OCI-LY1 (cell line): Measurements from ENCODE around the gene PDGFRB.

Experiments
- H2AFZ ChIP-seq: fragments of 200-600 bp; sonication (generic), shearing (Covaris generic); 2 replicates; pipeline ENCODE4 v1.6.0; 2014; ENCODE audit warnings: antibody characterized with exemption, mild to moderate bottlenecking, low read length
- H3F3A ChIP-seq: fragments of 200-600 bp; sonication (generic), shearing (Covaris generic); 2 replicates; pipeline ENCODE4 v1.6.0; 2014; ENCODE audit warnings: mild to moderate bottlenecking, antibody characterized with exemption, low read length, moderate library complexity; ENCODE audit not compliant: insufficient read depth
- H3K27ac ChIP-seq: fragments of 200-600 bp; sonication (generic); 2 replicates; pipeline ENCODE4 v1.5.1; 2014; ENCODE audit warnings: low read length, mixed run types, mild to moderate bottlenecking, low read depth; ENCODE audit not compliant: poor library complexity, severe bottlenecking
- H3K27me3 ChIP-seq: fragments of 200-600 bp; sonication (generic); 2 replicates; pipeline ENCODE4 v1.6.0; 2014; ENCODE audit warnings: antibody characterized with exemption, mild to moderate bottlenecking, low read length, moderate library complexity; ENCODE audit not compliant: insufficient read depth
- H3K36me3 ChIP-seq: fragments of 200-600 bp; sonication (generic); 2 replicates; pipeline ENCODE4 v1.6.1; 2014; ENCODE audit warnings: mild to moderate bottlenecking, antibody characterized with exemption, low read length, moderate library complexity, mixed read lengths; ENCODE audit not compliant: insufficient read depth
- H3K4me1 ChIP-seq: fragments of 200-600 bp; sonication (generic); 2 replicates; pipeline ENCODE4 v1.5.1; 2014; ENCODE audit warnings: mild to moderate bottlenecking, low read length, moderate library complexity; ENCODE audit not compliant: insufficient read depth, severe bottlenecking
- H3K4me2 ChIP-seq: fragments of 200-600 bp; sonication (generic), shearing (Covaris generic); 2 replicates; pipeline ENCODE4 v1.6.1; 2014; ENCODE audit warnings: low read length
- H3K4me3 ChIP-seq: fragments of 200-600 bp; sonication (generic); 2 replicates; pipeline ENCODE4 v1.5.1; 2014; ENCODE audit warnings: low read length, low read depth, mild to moderate bottlenecking, mixed read lengths; ENCODE audit not compliant: poor library complexity, severe bottlenecking
- H3K79me2 ChIP-seq: fragments of 200-600 bp; shearing (Covaris generic); 2 replicates; pipeline ENCODE4 v1.6.1; 2016; ENCODE audit warnings: mixed run types, low read length, mixed read lengths; ENCODE audit not compliant: insufficient read depth
- H3K9ac ChIP-seq: fragments of 200-600 bp; sonication (generic), shearing (Covaris generic); 2 replicates; pipeline ENCODE4 v1.6.1; 2014; ENCODE audit warnings: mild to moderate bottlenecking, low read length, mixed read lengths
- H3K9me2 ChIP-seq: fragments of 200-600 bp; sonication (generic), shearing (Covaris generic); 2 replicates; pipeline ENCODE4 v1.6.1; 2014; ENCODE audit warnings: low read depth, mild to moderate bottlenecking, low read length, mixed read lengths
- H3K9me3 ChIP-seq: fragments of 200-600 bp; shearing (Covaris generic); 2 replicates; pipeline ENCODE4 v1.6.1; 2014; ENCODE audit warnings: low read length, mixed read lengths
- H4K20me1 ChIP-seq: fragments of 200-600 bp; sonication (generic), shearing (Covaris generic); 2 replicates; pipeline ENCODE4 v1.6.0; 2016; ENCODE audit warnings: mild to moderate bottlenecking, low read length; ENCODE audit not compliant: insufficient read depth
- CTCF ChIP-seq: fragments of 200-600 bp; sonication (generic), shearing (Covaris generic); IDR thresholded peaks from 2 replicates; pipeline ENCODE4 v1.5.1; 2017; ENCODE audit warnings: mild to moderate bottlenecking, antibody characterized with exemption, low read length, moderate library complexity, mixed read lengths
- EZH2 ChIP-seq: fragments of 200-600 bp; sonication (generic), shearing (Covaris generic); IDR thresholded peaks from 2 replicates; pipeline ENCODE4 v1.8.0; 2017; ENCODE audit warnings: borderline replicate concordance, mixed run types, mild to moderate bottlenecking, antibody characterized with exemption, low read length, moderate library complexity, mixed read lengths

The PDGFRB gene

GRCh38 chr5:150123542-150123941 lies 32.1 kb downstream of the PDGFRB start:
- no peaks in the 10 kb centered on the region for H3K36me3 ChIP-seq
- no peak overlapping the region for H3K9ac ChIP-seq
- H3K27me3 ChIP-seq, result no peaks in the 10 kb centered on the region
- no peaks in the 10 kb centered on the region for H3K9me3 ChIP-seq
- H3K4me3 ChIP-seq, result no peak overlapping the region
- no peak overlapping the region for H2AFZ ChIP-seq
- H3K27ac ChIP-seq, result no peak overlapping the region
- H4K20me1 ChIP-seq, result no peaks in the 10 kb centered on the region
- no peaks in the 10 kb centered on the region for H3K4me1 ChIP-seq
- H3K4me2 ChIP-seq, result no peak overlapping the region
- H3K79me2 ChIP-seq, result no peaks in the 10 kb centered on the region
- no peaks in the 10 kb centered on the region for H3F3A ChIP-seq
- no peaks in the 10 kb centered on the region for H3K9me2 ChIP-seq
- TF ChIP-seq EZH2 (no peak), CTCF (no peak)

DNA sequence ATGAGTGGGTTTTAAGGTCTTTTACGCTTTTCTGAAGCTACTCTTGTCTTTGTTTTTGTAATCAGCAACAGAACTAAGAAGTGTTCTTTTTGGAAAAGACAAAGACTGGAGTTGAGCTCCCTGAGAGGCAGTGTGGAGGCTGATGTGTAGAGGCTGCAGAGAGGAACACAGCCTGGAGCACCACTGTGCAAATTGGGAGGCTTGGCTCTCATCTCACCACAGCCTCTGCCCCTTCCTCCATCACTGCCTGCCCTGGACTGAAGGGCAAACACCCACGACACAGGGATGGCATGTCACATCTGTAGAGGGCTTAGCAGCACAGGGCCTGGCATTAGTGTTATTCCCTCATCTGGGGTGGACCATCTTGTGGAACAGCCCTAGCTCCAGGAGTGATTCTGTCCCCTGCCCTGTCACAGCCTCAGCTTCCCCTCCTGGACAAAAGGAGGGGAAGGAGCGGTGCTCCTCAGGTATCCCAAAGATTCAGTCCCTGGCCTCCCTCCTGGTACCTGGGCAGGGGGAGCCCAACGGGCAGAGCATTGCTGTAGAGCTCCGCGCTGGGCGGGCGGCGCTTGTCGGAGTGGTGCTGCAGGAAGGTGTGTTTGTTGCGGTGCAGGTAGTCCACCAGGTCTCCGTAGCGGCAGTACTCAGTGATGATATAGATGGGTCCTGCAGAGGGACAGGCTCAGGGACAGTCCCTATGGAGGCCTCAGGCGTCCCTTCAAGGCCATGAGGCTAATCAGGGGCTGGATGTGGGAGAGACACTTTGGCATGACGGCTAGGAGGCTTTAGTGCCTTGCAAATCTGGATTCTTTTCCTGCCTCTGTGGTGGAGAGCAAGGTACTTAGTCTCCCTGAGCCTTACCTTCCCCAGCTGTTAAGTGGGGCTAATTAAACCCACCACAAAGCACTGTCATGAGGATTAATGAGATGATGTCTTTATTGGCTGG lies 32.8 kb downstream of the PDGFRB start:
- no peak overlapping the region for H3K4me3 ChIP-seq
- H3K9me2 ChIP-seq, result no peaks in the 10 kb centered on the region
- no peak overlapping the region for H2AFZ ChIP-seq
- TF ChIP-seq EZH2, result no peak
- no peak for TF ChIP-seq CTCF
- H3F3A ChIP-seq, result no peaks in the 10 kb centered on the region
- no peak overlapping the region for H3K27ac ChIP-seq
- no peaks in the 10 kb centered on the region for H3K9me3 ChIP-seq
- H4K20me1 ChIP-seq, result no peaks in the 10 kb centered on the region
- no peaks in the 10 kb centered on the region for H3K36me3 ChIP-seq
- no peak overlapping the region for H3K9ac ChIP-seq
- H3K4me1 ChIP-seq, result no peaks in the 10 kb centered on the region
- no peak overlapping the region for H3K4me2 ChIP-seq
- no peaks in the 10 kb centered on the region for H3K27me3 ChIP-seq
- H3K79me2 ChIP-seq, result no peaks in the 10 kb centered on the region

DNA sequence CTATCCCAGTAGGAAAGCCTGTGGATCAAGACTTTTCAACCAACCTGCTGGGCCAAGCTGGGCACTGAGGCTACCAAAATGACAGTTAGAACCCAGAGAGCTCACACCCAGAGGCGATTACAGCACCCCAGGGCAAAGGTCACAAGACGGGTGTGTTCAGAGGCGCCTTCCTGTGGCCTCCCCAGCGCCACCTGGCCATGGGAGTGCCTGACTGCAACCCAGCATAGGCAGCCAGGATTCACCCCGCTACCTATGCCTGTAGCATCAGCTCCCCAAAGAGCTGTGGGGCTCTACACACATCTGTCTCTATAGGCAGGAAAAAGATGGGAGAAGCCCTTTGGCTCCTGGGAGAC lies 33.5 kb downstream of the PDGFRB start:
- no peak overlapping the region for H2AFZ ChIP-seq
- H3K9me3 ChIP-seq, result no peaks in the 10 kb centered on the region
- H3K27me3 ChIP-seq, result no peaks in the 10 kb centered on the region
- no peak overlapping the region for H3K4me2 ChIP-seq
- no peaks in the 10 kb centered on the region for H3K4me1 ChIP-seq
- H3F3A ChIP-seq, result no peaks in the 10 kb centered on the region
- H3K4me3 ChIP-seq, result no peak overlapping the region
- no peak overlapping the region for H3K27ac ChIP-seq
- TF ChIP-seq CTCF, result peak; percentile 42
- TF ChIP-seq EZH2, result no peak
- H3K36me3 ChIP-seq, result no peaks in the 10 kb centered on the region
- H3K9me2 ChIP-seq, result no peaks in the 10 kb centered on the region
- H4K20me1 ChIP-seq, result no peaks in the 10 kb centered on the region
- no peaks in the 10 kb centered on the region for H3K79me2 ChIP-seq
- H3K9ac ChIP-seq, result no peak overlapping the region
